Stimulated activated CD4-positive, alpha-beta T cell treated with anti-CD3 and anti-CD28 coated beads, Interleukin-1b, Interleukin-23, amount 100 ng/mL, for 48 hours (primary cell): Measurements from ENCODE around the gene KCNE3.

Experiments
- DNase-seq: peaks from one replicate; pipeline ENCODE4 v3.0.0-alpha.2; 2020

The KCNE3 gene

DNA sequence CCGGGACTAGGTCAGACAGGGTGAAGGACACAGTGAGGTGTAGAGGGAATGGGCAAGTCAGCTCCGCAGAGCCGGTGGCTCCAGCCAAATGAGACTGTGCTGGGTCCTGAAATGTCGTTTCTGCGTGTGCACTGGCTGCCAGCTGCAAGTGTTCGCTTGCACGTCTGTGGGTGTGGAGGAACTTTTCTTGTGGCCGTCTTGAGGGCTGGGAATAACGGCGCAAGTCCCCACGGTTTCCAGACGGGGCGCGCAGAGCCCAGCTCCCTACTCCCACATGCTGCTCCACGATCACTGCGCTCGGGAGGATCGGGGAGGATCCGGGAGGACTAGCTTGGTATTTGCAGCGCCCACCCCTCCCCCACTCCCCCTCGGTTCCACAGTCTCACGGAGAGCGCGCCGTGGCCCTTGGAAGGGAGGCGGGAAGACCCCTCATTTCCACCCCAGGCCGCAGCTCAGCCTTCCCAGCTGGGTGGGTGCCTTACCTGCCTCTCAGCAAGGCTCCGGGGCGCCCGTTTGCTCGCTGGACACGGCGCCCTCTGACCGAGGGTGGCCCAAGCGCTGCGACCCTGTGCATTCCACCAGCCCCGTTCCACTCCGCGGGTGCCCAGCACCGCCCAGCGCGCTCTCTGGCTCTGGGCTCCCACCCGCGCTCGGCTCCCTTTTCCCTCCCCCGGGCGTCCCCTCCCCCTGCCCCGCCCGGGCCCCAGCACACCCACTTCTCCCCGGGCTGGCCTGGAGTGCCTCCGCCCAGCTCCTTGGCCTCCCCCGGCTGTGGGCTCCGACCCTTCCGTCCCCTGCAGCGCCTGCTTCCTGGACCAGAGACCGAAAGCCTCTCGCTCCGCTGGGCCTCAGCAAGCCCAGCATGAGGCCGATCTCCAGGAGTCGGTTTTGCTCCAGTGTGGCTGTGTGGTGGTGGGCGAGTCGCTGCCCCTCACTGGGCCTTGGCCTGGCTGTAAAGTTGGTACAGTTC lies at the start of gene KCNE3:
TSS of gene KCNE3 (minus strand) at position 634 of the 970 bp plus-strand sequence. CDS start 9,986 bp downstream, outside the sequence.
- no peak for DNase-seq

DNA sequence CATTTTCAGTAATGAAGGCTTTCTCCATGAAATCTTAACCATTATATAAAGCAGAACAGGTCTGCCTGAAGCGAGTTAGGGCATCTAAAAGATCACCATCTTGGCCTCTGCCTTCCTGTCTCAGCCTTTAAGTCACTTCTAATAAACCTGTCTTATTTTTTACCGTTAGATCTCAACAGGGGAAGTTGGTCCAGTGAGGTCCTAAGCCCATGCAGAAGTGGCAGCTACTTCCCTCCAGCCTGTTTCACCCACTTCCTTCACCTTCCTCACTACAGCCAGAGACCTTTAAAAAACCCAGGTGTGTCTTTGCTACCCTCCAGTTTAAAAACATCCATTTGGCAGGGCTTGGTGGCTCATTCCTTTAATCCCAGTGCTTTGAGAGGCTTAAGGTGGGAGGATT lies 40.2 kb upstream of the KCNE3 start:
- DNase-seq: no peak

DNA sequence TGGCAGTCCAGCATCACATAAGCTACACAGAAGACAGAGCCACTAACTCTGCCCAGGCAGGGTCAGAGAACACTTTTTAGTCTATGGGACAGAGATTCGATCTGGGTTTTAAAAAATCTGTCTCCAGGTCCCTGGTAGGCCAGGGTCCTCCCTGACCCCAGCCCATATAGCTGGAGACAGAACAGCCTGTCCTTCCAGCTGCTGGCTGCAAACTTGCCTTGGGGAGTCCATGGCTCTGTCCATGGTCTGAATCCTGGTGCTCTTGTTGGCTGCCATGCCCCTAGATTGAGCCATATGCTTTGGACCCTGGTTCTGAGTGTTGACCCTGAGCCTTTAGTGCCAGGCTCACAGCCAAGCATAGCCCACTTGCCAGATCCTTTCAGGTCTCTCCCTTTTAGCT lies 39.5 kb upstream of the KCNE3 start:
- DNase-seq: no peak

DNA sequence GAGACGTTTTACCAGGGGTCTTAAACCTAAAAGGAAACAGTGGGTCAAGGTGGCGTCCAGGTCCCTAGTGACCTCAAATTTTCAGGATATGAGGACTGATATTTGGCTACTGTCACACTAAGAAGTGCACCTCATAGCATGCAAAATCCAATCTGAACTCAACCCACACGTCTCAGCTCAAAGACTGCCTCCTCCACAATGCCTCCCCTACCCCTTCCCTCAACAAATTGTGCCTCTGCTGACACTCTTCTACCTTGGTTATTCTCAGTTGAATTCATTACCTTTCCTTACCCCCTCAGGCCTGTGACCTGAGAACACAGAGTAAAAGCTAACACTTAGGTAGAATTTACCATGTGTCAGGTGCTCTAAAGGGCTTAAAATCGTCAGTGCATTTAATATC lies 38.6 kb upstream of the KCNE3 start:
- DNase-seq: no peak

- DNase-seq: no peak
Observed at GRCh38 chr11:74504100-74504691, 36.8 kb upstream of the KCNE3 start.

DNA sequence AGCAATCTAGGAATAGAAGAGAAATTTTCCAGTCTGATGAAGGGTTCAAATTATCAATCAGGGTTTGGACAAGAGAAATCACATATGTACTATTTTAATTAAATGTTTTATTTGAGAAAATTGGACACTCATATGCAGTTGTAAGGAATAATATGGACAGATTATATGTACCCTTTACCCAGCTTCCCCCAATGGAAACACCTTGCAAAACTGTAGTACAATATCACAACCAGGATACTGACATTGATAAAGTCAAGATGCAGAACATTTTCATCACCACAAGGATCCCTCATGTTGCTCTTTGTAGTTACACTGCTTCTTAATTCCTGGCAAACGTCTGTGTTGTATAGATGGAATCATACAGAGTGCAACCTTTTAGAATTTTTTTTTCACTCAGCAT lies 27.6 kb upstream of the KCNE3 start:
- no peak for DNase-seq

DNA sequence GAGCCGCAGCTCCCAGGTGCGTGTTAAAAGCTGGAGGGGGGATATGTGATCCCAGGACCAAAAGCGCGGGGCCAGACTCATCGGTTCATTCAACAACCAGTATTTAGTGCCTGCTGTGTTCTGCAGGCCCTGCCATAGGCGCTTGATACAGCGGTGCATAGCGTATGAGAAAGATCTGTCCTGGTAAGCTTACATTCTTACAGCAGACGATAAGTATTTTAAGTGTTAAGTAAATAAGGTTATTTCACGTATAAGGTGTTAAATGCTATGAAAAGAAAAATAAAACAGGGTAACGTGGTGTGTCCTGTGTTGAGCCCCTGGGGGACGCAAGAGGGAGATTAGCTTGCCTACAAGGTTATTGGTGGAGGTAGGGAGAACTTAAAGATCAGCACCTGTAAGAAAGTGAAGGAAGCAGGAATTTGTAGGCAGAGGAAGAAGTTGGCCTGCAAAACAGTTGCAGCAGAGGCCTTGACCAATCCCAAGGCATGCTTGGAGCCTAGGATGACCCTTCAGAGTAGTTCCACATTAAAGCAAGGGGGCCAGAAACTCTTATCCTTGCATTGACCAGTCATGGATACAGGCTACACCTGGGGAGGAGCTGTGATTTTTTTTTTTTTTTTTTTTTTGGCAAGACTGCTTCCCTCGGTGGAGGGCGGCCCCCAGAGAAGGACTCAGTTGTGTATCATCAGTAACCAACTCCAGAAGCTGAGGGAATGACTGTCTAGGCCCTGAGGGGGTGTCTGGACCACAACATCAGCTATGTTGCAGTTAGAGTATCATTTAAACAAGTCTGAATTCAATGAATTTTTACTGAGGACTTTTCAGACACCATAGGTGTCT lies 26.7 kb upstream of the KCNE3 start:
- no peak for DNase-seq

- DNase-seq: peak; percentile 98
Observed at GRCh38 chr11:74492974-74493790, 25.8 kb upstream of the KCNE3 start, which contains the start of gene LIPT2. Gene LIPT2, minus strand, starts transcription at chr11:74493724. Its CDS starts 21 bp downstream, at chr11:74493703.

- no peak for DNase-seq
Observed at GRCh38 chr11:74492084-74492483, 24.7 kb upstream of the KCNE3 start.

- DNase-seq: no peak
Observed at GRCh38 chr11:74490941-74491340, 23.6 kb upstream of the KCNE3 start.

GRCh38 chr11:74487875-74488274 lies 20.5 kb upstream of the KCNE3 start:
- DNase-seq: no peak

- no peak for DNase-seq
Observed at GRCh38 chr11:74485868-74486267, 18.5 kb upstream of the KCNE3 start.

GRCh38 chr11:74480688-74481417 lies 13.5 kb upstream of the KCNE3 start:
- DNase-seq: no peak

DNA sequence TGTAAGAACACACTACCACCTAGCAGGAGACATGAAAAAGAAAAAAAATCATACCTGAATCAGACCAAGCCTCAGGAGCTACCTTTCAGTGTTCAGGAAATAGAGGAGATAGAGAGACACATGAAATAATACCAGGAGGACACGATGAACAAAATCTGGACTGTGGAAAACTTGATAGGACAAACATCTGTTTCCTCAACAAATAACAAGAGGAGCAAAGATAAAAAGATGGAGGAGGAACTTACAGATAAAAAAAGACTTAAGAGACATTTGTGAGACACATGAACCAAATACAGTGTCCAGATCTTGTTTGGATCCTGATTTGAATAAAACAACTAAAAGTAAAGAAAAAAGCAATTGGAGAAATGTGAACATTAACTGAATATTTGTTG lies 12.4 kb upstream of the KCNE3 start:
- no peak for DNase-seq

DNA sequence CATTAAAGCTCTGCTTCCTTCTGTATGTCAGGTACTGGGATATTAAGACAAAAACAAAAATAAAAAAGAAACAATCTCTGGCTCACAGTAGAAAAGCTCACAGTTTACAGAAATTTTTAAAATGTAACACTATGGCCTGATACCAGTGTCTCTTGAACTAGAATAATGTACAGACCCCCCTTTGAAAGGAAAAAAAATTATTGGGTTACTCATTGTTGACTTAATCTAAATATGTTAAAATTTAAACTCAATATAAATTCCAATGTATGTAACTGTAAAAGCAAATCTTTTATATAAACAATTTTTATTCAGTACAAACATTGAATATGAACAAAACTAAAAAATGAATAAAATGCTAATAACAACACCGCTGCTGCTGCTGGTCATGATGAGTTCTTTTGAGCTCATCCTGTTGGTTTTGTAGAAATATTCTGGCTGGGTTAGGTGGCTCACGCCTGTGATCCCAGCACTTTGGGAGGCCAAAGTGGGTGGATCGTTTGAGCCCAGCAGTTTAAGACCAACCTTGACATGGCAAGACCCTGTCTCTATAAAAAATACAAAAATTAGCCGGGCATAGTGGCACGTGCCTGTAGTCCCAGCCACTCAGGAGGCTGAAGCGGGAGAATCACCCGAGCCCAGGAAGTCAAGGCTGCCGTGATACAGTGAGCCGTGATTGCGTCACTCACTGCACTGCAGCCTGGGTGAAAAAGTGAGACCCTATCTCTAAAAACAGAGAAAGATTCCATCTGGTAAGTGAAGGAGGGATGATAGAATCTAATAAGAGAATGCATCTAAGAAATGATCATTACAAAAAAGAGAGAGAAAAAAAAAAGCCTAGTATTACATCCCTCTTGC lies 11.8 kb upstream of the KCNE3 start:
- no peak for DNase-seq

DNA sequence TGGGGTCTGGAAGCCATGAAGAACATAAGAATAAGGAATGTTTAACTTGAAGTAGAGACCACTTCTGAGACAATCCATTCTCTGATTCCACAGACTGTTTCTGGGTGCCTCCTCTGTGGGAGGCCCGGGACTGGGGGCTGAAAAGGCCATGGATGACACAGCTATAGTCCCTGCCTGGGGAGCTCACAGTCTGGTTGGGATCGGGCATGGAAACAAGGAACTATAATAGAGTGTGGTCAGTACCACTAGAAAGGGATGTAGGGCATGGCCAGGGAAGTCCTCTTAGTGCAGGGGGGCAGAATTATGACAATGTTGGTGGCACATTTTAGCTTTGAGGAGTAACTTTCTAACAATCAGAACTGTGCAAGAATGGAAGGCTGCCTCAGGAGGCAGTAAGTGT lies 9.2 kb upstream of the KCNE3 start:
- DNase-seq: no peak

DNA sequence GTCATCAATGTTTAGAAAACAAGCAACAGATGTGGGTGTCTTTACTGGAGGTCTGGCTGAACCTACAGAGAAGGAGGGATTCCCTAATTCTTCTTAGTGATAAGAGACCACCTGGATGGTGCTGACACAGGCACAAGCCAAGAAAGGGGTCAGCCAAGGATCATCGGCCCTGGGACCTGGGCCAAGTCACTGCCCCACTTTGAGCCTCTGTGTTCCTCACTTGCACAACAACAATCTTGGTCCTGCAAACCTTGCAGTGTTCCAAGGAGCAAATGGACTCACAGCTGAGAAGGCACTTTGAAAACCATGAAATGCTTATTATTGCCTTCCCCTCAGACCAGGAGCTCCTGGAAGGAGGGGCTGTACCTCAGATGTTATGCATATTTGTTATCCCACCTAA lies 7.0 kb upstream of the KCNE3 start:
- DNase-seq: no peak

GRCh38 chr11:74473382-74474173 lies 6.2 kb upstream of the KCNE3 start:
- no peak for DNase-seq

GRCh38 chr11:74471668-74472429 lies 4.5 kb upstream of the KCNE3 start:
- no peak for DNase-seq
